Measurements from ENCODE around the gene DIP2B.
"Not testable (repeated sequence)": the region's sequence is repeated elsewhere in the genome, so short reads cannot be mapped to it uniquely, and the experiment has no call there.

DIP2B gene

DNA sequence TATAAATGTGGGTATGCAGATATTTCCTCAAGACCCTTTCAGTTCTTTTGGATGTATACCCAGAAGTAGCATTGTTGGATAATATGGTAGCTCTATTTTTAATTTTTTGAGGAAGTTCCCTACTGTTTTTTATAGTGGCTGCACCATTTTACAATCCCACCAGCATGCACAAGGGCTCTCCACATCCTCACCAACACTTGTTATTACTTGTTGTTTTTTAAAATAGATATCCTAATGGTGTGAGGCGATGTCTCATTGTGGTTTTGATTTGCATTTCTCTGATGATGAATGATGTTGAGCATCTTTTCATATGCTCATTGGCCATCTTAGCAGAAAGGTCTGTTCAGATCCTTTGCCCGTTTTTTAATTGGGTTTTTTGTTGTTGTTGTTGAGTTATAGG, 47.1 kb downstream of the DIP2B start:
- DNase-seq, result no peak

DNA sequence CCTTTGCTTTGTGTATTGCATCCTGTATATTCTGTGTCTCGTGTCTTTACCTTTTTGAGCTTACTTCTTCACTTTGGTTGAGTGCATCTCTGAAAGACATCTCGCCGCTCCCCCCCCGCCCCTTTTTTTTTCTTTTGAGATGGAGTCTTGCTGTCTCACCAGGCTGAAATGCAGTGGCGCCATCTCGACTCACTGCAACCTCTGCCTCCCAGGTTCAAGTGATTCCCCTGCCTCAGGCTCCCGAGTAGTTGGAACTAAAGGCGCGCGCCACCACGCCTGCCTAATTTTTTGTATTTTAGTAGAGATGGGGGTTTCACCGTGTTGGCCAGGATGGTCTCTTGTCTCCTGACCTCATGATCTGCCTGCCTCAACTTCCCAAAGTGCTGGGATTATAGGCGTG, 49.9 kb downstream of the DIP2B start:
- no peak for DNase-seq

DNA sequence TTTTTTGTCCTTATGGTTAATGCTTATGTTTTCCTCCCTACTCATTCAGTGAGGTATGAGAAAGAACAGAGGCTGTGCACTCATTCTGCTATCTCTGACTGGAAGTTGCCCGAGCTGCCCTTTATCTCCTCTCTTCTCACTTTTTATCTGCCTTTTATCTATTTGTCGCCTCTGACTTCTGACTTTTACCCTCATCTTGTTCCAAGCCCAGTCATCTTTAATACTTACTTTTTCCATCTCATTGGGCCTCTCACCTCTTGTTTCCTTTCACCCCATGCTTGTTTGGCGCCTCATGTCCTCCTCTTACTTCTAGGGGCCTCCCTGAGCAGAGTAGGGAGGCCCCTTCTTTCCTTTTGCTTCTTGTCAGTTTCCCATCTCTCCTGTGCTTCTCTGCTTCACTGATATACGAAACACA, 50.7 kb downstream of the DIP2B start:
- no peak for DNase-seq

DNA sequence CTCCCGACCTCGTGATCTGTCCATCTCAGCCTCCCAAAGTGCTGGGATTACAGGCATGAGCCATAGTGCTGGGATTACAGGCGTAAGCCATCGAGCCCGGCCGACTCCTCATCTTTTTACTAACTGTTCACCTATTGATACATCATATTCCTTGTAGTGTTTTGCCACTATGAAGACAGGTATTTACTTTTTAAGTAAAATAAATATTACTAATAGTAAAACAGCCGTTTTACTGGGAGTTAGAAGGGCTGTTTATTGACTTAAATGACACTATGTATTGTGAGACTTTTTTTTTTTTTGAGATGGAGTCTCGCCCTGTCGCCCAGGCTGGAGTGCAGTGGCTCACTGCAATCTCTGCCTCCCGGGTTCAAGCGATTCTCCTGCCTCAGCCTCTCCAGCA, 51.5 kb downstream of the DIP2B start:
- no peak for DNase-seq

DNA sequence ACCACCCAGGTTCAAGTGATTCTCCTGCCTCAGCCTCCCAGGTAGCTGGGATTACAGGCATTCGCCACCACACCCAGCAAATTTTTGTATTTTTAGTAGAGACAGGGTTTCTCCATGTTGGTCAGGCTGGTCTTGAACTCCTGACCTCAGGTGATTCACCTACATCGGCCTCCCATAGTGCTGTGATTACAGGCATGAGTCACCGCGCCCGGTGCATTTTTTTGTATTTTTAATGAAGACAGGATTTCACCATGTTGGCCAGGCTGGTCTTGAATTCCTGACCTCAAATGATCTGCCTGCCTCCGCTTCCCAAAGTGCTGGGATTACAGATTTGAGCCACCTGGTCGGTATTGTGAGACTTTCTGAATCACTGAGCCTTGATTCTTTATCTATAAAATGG, 52.0 kb downstream of the DIP2B start:
- not testable (repeated sequence) for DNase-seq

DNA sequence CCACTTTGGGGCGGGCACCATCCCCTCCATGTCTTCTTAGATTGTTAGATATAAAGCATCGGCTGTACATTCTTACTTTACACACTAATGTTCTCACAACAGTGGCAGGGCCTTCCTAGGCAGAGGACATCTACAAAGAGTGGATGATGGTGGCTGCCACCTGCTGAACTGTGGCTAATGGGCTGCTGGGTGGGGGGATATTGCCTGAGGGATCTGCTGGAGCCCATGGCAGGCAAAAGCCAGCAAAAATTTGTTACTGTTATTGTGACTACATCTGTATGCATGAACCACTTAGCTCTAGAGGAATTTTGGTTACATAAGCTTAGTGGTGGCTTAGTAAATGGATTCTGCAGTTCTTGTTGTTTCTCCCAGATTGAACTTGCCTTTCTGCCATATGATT, 52.6 kb downstream of the DIP2B start:
- no peak for DNase-seq

DNA sequence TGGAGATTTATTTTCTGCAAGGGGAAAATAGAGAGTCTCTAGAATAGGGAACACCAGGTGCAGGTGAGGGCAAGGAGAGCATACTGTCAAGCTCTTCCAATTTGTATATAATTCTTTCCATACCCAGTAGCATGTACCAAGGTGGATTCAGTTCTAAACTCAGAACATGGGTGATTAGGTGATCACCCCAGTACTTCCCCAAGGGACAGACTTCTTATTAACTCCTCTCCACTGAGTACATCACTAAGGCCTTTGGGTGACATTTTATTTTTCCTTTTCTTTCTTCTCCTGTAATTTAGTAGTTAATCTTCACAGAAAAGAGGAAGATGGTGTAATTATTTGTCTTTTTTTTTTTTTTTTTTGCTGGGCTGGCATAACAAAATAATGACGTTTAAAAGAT, 54.2 kb downstream of the DIP2B start:
- DNase-seq, result no peak

DNA sequence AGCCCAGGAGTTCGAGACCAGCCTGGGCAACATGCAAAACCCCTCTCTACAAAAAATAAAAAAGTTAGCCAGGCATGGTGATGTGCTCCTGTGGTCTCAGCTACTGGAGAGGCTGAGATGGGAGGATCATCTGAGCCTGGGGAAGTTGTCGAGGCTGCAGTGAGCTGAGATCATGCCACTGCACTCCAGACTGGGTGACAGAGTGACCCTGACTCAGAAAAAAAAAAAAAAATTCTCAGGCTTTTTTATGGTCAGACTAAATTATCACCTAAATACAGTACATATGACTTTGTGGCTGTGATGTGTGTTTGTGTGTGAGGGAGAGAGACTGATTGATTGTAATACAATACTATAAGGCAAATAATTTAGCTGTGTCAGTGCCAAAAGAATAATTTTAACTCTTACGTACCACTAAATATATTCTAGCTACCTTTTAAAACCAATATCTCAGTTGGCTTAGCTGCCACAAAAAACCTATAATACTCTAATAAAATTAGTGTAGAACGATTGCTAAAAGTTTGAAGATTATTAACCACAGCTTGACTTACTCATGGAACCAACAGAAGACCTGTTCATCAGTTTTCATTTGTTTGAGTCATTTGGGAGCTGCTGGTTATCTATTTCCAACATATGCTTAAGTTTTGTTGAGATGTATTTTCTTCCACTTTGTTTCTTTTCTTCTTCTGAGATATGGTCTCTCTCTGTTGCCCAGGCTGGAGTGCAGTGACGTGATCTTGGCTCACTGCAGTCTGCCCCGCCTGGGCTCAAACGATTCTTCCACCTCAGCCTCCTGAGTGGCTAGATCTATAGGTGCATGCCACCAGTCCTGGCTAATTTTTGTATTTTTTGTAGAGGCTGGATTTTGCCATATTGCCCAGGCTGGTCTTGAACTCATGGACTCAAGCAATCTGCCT, 58.0 kb downstream of the DIP2B start:
- DNase-seq, result no peak

DNA sequence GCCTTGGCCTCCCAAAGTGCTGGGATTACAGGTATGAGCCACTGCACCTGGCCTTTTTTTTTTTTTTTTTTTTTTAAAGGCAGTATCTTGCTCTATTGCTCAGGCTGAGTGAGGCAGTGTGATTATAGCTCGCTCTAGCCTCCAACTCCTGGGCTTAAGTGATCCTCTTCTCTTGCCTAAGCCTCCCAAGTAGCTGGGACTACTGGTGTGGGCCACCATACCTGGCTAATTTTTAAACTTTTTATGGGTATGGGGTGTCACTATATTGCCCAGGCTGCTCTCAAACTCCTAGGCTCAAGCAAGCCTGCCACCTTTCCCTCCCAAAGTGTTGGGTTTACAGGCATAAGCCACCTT, 58.6 kb downstream of the DIP2B start:
- DNase-seq, result no peak

DNA sequence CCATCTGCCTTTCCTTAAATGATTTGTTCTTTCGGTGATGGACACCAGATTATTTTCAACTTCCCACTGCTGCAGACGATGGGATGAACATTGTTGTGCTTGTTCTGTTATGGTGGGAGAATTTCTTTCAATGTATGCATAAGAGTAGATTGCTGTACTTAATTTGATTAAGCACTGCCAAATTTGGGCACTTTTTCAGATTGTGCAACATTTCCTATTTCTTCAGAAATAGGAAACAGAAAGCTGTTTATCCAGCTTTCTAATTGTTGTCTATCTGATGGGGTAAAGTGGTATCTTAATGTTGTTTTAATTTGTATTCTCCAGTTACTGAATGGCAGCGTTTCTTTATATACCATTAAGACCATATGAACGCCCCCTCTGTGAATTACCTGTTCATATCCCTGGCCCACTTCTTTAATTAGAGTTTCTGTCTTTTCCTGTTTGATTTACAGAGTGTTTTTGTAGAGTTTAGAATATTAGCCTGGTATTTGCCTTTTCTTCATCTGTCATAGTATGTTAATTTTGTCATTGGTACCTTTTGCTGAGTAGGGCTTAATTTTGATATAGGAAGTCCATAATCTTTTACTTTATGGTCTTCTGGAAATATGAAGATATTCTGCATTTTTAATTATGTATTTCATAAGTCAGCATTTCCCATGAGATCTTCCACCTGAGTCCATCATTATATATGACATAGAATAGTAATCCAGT, 59.6 kb downstream of the DIP2B start:
- no peak for DNase-seq

DNA sequence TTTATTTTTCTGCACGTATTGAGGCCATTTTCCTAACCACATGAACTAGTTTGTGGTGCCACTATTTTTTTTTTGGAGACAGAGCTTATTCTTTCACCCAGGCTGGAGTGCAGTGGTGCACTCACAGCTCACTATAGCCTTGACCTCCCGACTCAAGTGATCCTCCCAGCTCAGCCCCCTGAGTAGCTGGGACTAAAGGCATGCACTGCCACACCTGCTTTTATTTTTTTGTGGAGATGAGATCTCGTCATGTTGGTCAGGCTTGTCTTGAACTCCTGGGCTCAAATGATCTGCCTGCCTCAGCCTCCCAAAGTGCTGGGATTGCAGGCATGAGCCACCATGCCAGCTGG, 60.1 kb downstream of the DIP2B start:
- no peak for DNase-seq

DNA sequence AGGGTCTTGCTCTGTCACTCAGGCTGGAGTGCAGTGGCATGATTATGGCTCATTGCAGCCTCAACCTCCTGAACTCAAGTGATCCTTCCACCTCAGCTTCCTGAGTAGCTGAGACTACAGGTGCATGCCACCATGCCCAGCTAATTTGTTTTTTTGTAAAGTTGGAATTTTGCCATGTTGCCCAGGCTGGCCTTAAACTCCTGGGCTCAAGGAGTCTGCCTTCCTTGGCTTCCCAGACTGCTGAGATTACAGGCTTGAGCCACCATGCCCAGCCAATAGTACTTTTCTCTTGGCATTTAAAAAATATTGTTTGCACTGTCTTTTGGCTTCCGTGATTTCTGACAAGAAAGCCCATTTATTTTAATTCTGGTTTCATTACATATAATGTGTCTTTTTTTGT, 61.3 kb downstream of the DIP2B start:
- DNase-seq, result peak in 1 of 14 donors; percentile 48

DNA sequence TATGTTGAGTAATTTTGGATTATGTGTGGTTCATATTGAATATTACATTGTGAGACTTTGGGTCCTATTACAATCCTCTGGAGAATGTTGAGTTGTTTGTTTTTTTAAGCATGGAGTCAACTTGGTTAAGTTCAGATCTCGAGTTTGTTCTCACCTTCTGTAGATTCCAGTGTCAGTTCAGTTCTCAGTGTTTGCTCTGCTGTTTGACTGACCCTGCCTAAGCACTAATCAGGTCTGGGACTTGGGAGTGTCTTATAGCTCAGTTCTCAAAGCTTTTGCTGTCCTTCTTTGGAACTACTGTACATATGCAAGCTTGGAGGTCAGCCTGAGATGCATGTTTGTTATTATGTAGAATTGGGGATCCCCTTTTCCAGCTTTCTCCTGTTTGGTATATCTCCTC, 63.1 kb downstream of the DIP2B start:
- no peak for DNase-seq

DNA sequence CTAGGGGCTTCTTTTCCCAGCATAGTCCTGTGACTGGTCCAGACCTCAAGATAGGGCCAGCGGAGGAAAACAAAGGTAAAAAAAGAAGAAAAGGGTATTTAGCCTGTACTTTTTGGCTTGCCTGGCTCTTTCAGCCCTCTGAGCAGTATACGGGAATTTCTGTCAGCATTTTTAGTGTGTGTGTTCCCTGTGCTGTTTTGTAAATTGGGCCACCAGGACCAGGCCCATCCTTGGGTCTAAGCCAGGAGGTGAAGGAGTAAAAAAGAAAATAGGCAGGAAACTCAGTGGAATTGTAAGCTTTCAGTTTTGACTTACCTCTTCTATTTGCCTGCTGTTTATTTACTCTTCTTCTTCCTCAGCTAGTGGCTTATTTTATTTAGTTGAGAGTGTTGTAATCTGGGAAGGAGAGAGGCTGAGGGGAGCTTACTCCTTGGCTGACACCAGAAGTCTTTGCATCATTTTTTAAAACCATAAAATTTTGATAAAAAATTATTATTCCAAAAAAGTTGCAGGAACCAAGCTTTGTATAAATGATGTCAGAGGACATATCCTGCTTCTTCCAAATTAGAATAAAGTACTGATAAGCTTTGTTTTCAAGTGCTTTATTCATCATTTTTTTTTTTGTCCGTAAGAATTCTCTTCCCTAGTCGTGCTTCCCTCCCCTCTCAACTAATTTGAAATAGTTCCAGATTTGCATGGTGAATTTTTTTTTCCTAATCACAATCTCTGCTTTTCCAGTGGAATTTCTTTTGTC, 63.7 kb downstream of the DIP2B start:
- DNase-seq, result peak in 1 of 14 donors; percentile 47

DNA sequence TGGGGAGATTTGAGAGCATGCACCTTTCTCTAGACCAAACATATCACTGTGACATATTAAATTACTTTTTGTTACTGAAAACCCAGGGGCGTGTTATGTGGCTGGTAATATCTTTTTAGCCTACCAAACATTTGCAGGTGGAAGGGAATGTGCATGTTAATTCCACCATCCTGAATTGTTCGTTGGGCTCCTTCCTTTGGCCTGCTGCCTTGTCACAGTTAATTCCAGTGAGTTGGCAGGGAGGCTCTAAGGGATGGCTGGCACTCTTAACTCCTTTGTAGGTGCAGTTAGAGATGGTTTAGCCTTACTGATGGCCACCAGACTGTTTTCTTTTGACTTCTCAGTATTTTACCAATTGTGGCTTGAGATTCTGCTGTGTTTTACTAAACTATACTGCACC, 64.5 kb downstream of the DIP2B start:
- DNase-seq, result peak in 3 of 14 donors; percentile 13 to 90 (median 25)

DNA sequence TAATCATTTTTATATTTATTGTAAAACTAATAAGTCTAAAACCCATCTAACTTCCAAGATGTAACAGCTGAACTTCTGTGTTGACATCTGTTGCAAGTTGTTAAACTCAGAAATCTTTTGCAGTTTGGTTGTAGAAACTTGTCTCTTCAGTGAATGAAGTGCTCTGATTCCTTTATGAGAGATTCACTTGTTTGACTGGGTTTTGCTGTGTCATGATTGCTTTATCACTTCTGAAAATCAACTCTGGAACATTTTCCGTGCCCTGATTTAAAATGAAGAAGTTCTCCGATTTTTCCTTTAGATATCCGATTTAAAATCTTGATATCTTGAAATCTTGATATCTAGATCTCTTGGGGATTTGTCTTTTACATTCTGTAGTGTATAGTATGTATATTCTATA, 65.1 kb downstream of the DIP2B start:
- no peak for DNase-seq

DNA sequence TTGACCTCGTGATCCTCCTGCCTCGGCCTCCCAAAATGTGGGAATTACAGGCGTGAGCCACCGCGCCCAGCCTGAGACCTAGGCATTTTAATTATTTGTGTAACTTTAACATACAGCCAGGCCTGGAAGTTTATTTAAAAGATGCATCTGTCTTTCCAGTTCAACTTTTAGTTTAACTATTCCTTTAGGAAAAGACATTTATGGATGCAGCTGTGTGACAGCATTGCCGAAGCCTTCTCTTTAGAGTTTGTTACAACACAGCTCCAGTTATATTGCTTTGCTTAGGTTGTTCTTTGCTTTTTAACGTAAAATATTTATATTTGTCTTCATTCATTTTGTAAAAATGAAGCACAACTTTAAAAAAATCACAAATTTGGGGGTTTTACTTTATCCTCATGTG, 67.0 kb downstream of the DIP2B start:
- DNase-seq, result no peak

DNA sequence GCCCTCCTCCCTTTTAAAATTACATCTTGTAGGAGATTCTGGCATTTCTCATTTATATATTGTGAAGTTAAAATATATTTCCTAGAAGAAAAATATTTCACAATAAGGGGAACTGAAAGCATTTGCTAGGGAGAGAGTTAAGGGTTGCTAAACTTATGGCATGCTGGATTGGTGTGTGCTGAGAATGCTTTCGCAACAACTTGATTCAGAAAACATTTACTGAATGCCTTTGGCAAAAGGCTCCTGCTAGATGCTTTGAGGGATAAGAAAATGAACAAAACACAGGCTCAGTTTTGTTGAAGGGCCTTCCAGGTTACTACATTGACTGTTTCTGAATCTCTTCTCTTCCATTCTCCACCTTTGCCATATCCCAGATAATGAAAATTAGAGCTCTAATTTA, 67.5 kb downstream of the DIP2B start:
- no peak for DNase-seq

DNA sequence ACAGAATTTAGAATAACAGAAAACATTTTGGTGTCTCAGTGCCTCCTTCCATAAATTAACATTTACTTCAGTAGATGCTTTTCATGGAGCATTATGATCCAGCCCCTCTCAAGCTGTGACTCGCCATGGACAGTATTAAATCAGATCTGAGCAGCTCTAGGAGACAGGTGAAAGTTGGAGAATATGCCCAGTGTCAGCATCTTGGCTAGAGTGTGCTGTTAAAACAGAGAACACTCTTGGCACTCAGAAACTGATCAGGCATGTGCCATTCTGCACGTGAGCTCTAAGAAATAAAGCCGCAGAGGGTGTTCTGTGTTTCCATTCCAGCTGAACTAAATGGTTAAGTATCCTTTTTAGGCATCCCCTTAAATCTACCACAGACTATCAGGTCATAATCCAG, 68.0 kb downstream of the DIP2B start:
- DNase-seq, result peak in 1 of 14 donors; percentile 56

DNA sequence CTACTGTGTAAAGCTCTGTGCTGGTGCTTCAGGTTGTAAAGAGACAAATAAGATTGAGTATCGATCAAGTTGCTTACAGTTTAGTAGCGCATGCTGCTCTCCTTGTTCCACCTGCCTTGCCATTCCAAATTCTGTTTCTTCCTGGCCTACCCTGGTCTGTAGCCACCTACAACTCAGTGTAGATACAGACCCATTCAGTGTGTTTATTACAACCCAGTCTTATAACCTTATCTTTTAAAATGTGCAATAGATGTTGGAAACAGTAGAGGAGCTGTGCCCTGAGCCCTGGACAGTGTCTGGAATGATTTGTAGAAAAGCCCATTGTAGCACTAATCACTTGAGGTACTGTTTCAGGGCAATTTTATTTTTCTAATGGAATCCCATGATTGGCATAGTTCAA, 68.5 kb downstream of the DIP2B start:
- DNase-seq, result peak in 1 of 14 donors; percentile 56

DNA sequence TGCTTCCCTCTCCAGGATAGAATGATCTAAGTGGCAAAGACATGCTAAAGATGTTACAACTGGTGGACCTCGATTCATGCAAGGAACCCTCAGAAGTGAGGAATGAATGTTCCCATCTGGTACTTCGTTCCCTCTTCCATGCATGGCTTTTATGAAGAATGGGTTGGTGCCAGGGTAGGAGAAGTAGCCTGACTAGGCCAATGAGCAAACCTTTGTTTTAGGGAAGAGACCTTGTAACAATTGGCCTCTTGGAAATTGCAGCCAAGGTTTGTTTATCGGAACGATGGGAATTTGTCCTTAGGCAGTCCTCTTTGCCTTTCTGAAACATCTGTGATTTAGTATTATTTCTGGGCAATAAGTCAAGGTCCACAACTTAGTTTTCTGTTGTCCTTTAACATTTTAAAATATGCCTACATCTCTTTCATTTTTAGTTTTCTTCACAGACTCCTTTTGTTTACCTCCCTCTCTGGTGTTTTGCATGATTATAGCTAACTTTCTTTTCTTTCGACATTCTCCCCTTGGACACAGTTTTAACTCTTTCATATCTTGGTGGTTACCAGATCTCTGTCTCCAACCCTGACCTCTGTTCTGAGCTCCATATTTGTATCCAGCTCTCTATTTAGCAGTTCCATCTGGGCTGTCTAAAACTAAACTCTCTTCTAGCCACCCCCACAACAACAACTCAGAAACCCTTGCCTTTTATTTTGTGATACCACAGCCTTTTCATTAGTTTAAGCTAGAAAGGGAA, 70.0 kb downstream of the DIP2B start:
- DNase-seq, result peak in 2 of 14 donors; percentile 46 to 51

DNA sequence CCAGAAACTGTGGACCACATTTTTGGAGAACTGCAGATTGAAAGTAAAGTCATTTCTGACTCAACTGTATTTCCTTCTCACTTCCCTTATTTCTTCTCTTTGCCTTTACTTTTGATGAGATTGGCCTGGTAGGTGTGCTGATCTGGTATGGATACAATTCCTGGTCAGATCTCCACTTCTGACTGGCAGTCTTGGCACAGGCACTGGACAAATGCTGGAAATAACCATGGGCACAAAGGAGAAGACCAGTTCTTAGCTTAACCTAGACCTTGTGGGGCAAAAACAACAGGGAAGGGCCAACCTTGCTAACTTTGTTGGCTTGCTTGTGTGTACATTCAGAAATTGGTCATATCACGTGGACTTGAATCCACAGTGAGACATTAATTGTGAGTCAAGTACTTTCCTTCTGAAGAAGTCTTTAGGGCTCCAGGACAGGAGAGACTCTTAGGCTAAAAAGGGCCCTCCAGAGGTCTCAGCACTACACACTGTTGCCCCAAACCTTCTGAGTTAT, 75.0 kb downstream of the DIP2B start:
- DNase-seq, result no peak

Measured in C1 segment of cervical spinal cord (tissue), 14 donors.